ENCODE data around the gene UGT2B11.

DNA sequence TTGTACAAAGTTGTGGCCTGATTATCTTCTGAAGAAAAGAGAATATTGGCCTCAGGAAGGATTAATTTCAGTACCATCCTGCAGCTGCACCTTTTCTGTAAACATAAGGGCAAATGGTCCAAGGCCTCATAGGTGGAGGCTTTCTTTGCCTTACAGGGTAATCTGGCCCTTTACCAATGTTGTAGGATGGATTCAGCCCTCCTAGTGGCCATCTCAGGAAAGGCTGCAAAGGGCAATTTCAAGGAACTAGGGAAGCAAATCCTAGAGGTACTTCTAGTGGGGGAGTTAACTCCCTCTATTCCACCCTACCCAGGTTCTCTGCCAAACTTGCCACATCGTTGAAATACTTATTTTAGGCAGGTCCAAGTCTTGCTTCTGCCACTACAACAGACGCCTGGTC lies 57.6 kb downstream of the UGT2B11 start:
- no peak for TF ChIP-seq POLR2A (IDR thresholded peaks at IDR 0.05; ENCODE audit: low read depth, low read length)
- no peak for TF ChIP-seq TAF1 (IDR thresholded peaks at IDR 0.05; ENCODE audit: borderline replicate concordance, low read depth, low read length)
